NCI-H1930 (cell line): ENCODE measurements around the gene CLNK.

ENCODE experiments used
- DNase-seq, 2 experiments: peaks; one replicate each; lab custom pipeline; 2025; lab: John Stamatoyannopoulos, UW

CLNK gene, protein sequence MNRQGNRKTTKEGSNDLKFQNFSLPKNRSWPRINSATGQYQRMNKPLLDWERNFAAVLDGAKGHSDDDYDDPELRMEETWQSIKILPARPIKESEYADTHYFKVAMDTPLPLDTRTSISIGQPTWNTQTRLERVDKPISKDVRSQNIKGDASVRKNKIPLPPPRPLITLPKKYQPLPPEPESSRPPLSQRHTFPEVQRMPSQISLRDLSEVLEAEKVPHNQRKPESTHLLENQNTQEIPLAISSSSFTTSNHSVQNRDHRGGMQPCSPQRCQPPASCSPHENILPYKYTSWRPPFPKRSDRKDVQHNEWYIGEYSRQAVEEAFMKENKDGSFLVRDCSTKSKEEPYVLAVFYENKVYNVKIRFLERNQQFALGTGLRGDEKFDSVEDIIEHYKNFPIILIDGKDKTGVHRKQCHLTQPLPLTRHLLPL

DNA sequence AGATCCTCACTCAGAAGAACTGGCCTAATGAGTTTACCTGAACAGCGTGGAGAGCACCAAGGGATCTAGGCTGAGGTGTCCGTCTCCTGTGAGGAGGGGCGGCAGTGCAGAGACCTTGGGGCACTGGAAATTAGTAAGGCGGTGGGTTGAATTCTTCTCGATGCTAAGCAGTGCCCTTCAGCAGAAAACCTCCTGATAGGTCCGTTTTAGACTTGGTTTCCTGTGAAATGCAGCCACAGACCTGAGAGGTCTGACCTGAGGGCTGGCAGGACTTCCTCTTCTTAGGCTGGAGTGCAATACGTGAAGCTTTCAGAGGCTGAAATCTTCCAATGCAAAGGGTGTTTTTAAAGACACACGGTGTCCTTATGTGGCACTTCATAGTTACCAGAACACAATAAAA, at the start of gene CLNK:
Gene CLNK (minus strand): TSS at position 138 of the 400 bp plus-strand sequence. CDS start 16,899 bp downstream, outside the sequence.
- DNase-seq, result no peak

DNA sequence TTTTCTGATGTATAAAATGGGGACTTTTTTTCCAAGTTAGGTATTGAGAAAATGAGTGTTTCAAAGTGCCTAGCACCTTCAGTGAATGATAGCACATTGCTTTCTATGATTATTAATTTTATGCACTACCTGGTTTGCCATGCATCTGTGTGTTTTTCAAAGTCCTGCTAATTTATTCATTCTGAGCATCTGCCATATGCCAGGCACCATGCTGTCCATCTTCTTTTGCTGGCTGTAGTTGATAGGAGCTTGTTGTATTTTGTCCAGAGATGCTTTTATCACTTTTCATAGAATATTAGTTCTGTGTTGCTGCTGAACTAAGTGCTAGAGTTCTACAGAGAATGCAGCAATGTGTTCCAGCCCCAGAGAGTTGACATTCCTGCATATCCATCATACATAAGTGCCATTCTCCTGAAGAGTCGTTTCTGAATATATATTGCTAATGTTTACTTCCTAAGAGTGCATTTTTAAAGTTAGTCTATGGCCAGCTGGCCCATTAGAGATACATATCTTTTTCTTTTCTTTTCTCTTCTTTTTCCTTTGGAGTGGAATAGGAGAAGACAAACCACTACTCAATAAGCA, 49.0 kb upstream of the CLNK start:
- no peak for DNase-seq

DNA sequence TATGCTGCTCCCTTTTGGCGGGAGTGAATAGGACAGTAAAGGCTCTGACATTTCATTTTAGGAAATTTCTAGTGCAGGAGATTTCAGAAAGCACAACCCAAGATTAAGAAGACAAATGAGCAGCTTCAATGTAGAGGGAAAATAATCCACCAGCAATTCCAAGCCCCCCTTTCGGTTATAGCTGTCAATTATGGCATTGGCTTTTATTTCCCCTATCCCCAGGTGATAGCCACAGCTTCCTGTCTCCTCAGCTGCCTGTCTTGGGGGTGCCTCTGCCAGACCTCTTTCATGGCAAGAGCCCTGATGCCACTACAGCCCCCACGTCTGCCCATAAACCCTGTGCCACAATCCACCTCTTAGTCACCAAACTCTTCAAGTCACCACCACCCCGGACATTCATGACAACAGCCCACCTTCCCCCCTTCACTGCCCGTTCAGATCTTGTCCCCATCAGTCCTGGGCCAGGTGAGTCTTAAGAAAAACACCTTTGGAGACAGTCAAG, 48.4 kb upstream of the CLNK start:
- no peak for DNase-seq

DNA sequence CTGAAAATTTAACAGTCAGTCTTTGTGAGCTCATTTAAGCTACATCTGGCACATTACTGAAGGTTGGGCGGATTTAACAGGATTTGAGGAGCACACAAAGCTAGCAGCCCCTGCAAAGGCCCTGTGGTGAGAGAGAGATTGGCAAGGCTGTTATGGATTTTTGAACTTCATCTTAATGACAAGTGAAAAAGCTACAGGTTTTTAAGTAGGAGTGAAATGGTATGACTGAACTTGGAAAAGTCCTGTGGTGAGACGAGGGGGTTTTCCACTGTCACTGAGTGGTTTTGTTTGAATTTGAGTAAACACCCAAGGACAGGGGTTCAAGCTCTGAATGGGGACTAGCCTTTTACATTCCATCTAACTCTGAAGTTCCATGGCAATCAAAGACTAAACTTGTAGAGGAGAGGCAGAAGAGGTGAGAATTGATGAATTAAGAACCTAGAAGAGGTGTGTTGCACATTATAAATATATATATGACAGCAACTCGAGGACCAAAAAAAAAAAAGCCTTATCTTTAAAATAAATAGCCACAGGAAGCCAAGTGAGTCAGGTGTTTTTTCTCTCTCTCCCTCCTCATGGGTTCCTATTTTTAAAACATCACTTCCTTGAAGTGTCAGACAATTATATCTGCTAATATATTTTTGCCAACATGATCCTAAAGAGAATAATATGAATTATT, 47.8 kb upstream of the CLNK start:
- no peak for DNase-seq

DNA sequence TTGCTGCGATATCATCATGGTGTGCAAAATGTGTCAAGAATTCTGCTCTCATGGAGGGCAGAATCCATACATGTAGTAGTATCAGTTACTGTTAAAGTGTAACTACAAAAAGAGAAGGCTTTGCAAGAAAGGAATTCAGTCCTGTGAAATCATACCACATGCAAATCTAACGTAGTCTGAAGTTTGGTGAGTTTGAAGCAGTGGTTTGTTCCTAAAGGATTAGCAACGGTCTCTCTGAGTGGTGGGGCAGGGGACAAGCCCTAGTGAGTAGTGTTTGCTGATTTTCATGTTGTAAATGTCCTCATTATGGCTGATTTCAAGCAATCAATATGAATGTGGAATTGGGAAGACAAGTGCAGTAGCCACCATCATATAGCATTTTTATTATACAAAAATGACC, 47.1 kb upstream of the CLNK start:
- DNase-seq, result no peak

DNA sequence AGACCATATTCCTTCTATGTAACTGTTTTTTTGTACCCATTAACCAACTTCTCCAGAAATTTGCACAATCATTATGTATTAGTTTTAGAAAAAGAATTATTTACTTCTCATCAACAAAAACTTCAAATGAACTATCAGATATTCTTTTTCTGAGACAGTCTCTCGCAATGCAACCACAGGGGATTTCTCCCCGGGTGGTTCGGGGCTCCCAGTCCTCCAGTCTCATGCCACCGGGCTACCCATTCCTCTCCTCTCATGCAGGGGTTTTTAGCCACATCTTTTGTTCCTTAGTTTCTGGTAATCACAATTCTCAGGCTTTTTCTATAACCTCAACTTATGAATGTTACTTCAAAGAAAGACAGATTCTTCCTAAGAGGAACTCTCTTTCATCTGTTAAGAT, 46.6 kb upstream of the CLNK start:
- DNase-seq, result no peak

DNA sequence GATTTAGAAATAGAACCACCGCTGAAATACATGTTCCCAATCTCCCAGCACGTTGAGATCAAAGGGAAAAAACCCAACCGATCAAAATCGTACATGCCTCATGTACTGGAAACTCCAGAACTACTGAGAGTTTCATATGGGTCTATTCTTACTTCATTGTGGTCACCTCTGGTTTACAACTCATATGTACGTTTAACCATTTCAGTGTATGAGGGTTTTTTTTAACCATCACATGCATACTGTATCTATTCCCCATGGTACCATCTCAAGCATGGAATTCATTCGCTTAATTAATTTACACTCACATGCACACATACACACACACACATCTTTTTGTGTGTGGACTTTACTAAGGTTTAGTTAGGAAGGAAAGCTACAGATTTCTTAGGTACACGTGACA, 46.0 kb upstream of the CLNK start:
- DNase-seq, result no peak

DNA sequence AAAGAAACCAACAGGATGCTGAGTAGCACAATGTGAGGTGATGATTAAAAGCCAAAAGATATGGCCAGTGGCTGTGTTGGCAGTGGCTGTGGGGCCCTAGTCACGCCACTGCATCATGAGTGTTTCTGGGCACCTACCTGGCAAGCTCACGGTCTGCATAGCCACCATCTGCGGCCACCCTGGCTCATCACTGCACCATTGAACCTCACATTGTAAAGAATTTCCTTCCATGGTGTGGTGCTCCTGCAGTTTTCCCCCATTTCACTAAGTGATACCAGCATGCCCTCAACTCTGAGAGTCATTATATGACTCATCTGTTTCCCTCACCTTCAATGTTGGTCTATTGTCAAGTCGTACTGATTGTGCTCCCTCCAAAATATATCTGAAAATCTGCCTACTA, 45.5 kb upstream of the CLNK start:
- DNase-seq, result no peak

DNA sequence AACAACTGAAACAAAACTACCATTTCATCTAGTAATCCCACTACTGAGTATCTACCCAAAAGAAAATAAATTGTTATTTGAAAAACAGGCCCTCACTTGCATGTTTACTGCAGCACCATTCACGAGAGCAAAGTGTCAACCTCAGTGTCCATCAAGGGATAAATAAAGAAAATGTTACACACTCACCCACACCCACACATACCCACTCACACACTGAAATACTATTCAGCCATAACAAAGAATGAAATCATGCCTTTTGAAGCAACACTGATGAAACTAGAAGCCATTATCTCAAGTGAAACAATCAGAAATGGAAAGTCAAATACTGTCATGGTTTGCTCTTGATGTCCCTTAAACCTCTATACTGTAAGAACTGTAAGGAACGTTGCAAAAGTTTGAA, 44.8 kb upstream of the CLNK start:
- DNase-seq, result no peak

DNA sequence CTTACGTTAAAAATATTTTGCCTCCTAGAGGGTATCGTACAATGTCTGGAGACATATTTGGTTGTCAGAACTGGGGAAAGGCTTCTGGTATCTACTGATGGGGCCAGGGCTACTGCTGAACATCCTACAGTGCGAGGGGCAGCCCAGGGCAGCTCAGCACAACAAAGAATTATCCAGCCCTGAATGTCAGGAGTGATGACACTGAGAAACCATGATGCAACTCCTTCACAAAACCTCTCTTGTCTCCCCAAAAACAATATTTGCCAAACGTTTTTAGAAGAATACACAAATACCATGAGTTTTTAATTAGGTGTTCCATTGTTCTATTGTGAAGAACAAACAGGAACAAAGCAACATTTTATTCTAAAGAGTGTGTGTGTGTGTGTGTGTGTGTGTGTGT, 43.4 kb upstream of the CLNK start:
- no peak for DNase-seq

DNA sequence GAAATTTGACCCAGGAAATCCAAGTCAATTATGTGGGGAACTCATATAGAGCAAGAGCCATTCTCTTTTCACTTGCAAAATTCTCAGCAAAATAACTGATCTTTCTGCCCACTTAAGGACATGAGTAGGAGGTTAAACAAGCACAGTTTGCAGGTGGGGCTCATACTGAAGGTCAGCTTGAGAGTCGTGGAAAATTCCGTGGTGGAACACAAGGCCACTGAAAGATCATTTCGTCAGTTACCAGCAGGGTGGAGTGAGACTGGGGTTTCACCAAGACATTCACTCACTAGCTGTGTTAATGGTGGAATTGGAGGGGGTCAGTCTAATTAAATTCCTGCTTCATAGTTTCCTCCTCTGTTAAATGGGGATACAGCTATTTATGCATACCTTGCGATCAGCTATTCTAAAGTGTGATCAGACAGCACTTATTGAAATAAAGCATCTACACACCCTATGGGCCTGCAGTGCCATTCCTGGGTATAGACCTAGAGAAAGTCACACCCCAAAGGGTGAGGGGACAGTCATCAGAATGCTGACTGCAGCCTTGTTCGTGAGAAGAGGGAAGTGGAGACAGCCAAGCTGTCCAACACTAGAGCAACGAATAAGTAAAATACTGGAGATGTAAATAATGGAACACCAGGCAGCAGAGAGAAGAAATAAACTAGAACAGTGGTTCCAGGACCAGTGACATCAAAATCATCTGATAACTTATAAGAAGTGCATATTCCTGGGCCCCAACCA, 42.7 kb upstream of the CLNK start:
- no peak for DNase-seq

DNA sequence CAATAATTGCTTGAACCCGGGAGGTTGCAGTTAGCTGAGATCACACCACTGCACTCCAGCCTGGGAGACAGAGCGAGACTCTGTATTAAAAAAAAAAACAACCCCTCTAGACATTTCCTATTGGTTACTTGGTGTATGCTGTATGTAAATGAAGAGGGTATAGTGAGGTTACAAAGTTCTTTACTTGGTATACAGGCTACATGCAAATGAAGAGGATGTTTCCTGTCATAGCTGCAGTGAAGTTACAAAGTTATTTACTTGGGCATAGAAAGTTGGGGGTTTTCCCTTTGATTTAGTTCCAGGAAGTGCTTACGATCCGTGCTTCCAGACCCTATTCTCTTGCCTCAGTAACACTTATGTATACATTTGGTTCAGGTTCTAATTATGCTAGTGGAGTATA, 38.4 kb upstream of the CLNK start:
- no peak for DNase-seq

DNA sequence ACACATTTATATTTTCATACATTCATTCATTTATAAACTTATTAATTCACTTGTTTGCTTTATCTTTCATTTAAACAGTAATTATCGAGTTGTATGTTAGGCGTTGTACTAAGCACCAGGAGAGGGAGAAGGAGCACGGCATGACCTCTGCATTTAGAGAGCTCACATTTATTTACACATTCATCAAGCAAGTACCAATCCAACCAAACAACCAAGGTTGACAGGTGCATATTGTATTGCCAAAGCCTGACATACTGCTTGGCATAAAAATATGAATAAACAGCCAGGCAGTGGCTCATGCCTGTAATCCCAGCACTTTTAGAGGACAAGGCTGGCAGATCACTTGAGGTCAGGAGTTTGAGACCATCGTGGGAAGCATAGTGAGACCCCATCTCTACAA, 37.0 kb upstream of the CLNK start:
- DNase-seq, result no peak

DNA sequence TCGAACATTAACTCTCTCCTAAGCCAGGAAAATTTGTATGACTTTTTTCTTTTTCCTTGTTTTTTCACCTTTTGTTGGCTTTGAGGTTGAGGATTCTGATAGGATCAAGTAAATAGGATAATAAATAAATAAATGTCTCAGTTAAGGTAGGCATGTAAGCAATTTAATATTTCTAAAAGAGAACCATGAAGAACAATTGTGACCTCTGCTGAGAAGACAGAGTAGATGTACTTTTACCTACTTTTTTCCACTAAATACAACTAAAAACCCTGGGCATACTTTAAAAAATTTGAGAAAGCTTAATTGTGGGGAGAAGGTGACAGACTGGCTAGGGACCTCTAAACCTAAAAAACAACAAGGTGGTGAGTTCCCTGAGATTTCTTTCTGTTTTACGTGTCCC, 31.6 kb upstream of the CLNK start:
- DNase-seq, result no peak

DNA sequence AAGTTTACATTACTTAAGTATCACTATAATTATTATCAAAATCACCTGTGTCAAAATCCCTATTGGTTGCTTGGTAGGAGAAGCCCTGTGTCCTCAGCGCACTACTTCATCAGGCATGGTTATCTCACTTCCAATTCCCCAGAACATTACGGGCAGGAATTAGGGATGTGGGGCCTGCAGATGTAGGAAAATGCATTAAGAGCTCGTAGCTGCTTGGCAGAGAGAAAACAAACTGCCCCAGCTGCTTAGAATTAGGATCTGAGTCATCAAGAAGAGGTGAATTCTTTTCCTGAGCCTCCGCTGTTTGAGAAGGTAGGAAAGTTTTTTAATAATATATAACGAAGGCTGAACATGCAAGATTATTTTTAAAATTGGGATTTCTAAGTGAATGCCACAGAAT, 31.1 kb upstream of the CLNK start:
- no peak for DNase-seq

DNA sequence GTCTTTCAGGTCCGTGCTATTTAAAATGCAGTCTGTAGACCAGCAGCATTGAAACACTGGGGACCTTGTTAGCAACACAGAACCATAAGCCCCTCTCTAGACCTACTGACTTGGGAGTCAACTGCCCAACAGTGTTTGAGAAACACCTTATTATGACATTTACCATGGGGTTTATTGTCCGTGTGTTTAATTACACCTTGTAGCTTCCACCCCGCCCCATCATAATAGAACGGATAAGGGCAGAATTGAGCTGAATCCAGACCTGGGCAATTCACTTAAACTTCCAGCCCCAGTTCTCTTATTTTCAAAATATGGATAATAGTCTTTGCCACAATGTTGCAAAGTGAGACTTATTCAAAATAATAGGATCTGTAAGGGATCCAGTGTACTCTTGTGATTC, 30.6 kb upstream of the CLNK start:
- DNase-seq, result no peak

DNA sequence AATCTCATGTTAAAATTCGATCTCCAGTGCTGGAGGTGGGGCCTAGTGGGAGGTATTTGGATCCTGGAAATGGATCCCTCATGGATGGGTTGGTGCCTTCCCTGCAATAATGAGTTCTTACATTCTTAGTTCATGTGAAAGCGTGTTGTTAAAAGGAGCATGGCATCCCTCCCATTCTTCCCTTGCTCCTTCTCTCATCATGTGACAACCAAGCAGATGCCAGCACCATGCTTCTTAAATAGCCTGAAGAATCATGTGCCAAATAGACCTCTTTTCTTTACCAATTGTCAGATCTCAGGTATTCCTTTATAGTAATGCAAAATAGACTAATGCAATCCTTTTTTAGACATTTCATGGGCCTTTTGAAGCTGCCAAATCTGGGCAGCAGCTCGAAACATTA, 29.0 kb upstream of the CLNK start:
- no peak for DNase-seq

DNA sequence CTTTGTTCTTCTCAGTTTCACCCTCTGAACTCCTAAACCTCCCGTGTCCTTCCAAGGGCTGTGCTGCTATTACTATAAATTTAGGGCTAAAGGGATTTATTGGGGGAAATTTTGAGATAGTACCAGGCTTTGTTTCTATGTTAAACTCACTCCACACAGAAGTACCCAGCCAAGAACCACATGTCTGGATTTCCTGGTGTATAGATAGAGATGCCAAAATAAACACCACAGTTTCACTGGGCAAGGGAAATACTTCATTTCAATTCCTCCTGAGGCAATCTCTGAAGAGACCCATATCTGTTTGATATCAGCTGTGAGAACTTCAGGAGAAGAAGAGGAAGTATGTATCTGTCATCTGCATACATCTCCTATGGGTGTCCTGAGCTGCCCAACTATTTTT, 21.7 kb upstream of the CLNK start:
- DNase-seq, result no peak

DNA sequence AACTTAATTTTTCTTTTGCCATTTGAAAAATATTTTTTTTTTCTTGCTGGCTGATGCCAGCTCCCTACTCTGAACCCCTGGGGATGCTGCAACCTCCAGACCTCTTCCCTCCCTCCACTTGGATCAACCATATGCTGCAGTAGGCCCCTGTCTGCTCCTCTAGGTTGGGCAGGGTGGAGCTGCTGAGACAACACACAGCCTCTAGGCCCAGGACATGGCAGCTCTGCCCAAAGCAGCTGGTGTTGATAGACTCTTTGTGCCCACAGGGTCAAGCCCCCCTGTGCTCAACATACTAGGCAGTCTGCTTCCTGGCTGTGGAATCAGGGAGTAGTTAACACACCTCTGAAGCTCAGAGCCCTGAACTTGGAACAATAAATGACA, 19.9 kb upstream of the CLNK start:
- no peak for DNase-seq

DNA sequence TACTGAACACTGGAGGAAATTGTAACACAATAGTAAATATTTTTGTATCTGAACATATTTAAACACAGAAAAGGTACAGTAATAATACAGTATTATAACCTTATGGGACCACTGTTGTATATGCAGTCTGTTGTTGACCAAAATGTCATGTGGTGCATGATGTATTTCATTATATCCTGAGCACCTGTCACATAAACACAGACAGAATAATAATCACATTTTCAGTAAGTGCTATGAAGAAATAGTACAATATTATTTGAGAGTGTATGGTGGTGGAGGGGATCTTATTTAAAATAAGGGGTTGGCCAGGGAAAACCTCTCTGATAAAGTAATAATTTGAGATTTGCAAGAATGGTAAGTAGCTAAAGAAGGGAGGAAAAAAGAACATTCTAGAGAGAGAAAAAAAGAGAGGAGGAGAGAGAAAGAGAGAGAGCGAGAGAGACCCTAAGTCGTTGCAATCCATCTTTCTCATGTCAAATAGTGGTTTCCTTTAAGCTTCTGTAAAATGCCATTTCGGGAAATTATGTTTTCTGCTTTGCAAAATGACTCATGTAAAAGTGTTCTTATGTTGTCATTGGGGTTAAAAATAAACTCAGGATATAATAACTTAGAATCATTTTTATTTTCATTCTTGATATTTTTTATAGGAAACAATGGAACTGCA, 19.3 kb upstream of the CLNK start:
- no peak for DNase-seq

DNA sequence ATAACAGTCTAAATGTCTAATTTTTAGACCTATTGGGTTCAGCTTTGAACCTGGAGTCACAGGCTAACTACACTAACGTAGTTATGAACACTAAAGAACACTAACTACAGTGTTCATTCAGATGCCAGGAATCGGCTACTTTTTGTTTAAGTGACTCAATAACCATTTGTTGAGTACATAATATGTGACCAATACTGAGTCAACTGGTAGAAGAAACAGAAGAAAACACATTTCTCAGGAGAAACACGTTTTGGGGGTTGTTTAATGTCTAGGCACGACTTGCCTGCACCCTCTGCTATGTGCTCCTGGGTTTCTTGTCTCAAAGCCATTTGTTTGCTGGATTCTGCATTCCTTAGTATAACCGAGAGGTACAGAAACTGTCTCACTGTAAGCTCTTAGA, 18.6 kb upstream of the CLNK start:
- no peak for DNase-seq
